Loucy (cell line): Measurements from ENCODE around the gene MED13L.

Experiments used
- H2AFZ ChIP-seq: fragments of 200-600 bp; sonication (generic); 2 replicates; pipeline ENCODE4 v1.6.0; 2016; ENCODE audit warnings: antibody characterized with exemption, mild to moderate bottlenecking, low read length, moderate library complexity
- H3F3A ChIP-seq: fragments of 200-600 bp; 2 replicates; pipeline ENCODE4 v1.6.0; 2016; ENCODE audit warnings: antibody characterized with exemption, low read depth, mild to moderate bottlenecking
- H3K27me3 ChIP-seq: fragments of 200-600 bp; sonication (generic); 2 replicates; pipeline ENCODE4 v1.6.1; 2014; ENCODE audit warnings: low read length, mild to moderate bottlenecking; ENCODE audit not compliant: insufficient read depth, poor library complexity, severe bottlenecking
- H3K36me3 ChIP-seq: fragments of 200-600 bp; sonication (generic); 2 replicates; pipeline ENCODE4 v1.6.1; 2016; ENCODE audit warnings: low read length; ENCODE audit not compliant: insufficient read depth
- H3K4me1 ChIP-seq: fragments of 200-600 bp; sonication (generic); 2 replicates; pipeline ENCODE4 v1.5.1; 2014; ENCODE audit warnings: low read length, mild to moderate bottlenecking; ENCODE audit not compliant: insufficient read depth, poor library complexity, severe bottlenecking
- H3K4me2 ChIP-seq: fragments of 200-600 bp; sonication (generic); 2 replicates; pipeline ENCODE4 v1.6.0; 2014; ENCODE audit warnings: antibody characterized with exemption, low read length, low read depth, mild to moderate bottlenecking; ENCODE audit not compliant: poor library complexity, severe bottlenecking
- H3K4me3 ChIP-seq: fragments of 200-600 bp; sonication (generic); 2 replicates; pipeline ENCODE4 v1.5.1; 2014; ENCODE audit warnings: low read length, mild to moderate bottlenecking, mixed read lengths; ENCODE audit not compliant: poor library complexity, severe bottlenecking
- H3K79me2 ChIP-seq: fragments of 200-600 bp; sonication (generic); 2 replicates; pipeline ENCODE4 v1.6.1; 2014; ENCODE audit warnings: low read length; ENCODE audit not compliant: insufficient read depth
- H3K9ac ChIP-seq: fragments of 200-600 bp; sonication (generic); 2 replicates; pipeline ENCODE4 v1.6.0; 2014; ENCODE audit warnings: mild to moderate bottlenecking, low read depth, low read length, moderate library complexity; ENCODE audit not compliant: poor library complexity, severe bottlenecking
- H3K9me2 ChIP-seq: fragments of 200-600 bp; sonication (generic); replicated peaks from 2 replicates; pipeline ENCODE4 v1.6.1; 2016; ENCODE audit warnings: low read depth, low read length, mixed read lengths
- H3K9me3 ChIP-seq: fragments of 200-600 bp; sonication (generic); 2 replicates; pipeline ENCODE4 v1.6.1; 2014; ENCODE audit warnings: mild to moderate bottlenecking, antibody characterized with exemption, low read length, low read depth; ENCODE audit not compliant: insufficient read depth
- H4K20me1 ChIP-seq: fragments of 200-600 bp; sonication (generic); 2 replicates; pipeline ENCODE4 v1.6.0; 2014; ENCODE audit warnings: antibody characterized with exemption, low read length, mild to moderate bottlenecking; ENCODE audit not compliant: insufficient read depth, poor library complexity, severe bottlenecking
- CTCF ChIP-seq: fragments of 200-600 bp; sonication (generic); conservative IDR thresholded peaks from 2 replicates; pipeline ENCODE4 v1.5.1; 2014; ENCODE audit warnings: mild to moderate bottlenecking, antibody characterized with exemption, low read length
- EZH2phosphoT487 ChIP-seq: fragments of 200-600 bp; IDR thresholded peaks from 2 replicates; pipeline ENCODE4 v1.6.1; 2018; ENCODE audit warnings: antibody characterized with exemption, mild to moderate bottlenecking, moderate library complexity, borderline replicate concordance

MED13L gene

GRCh38 chr12:116046039-116046438, 231.5 kb downstream of the MED13L start:
- H3K27me3 ChIP-seq: no peaks in the 10 kb centered on the region
- H3K36me3 ChIP-seq: no peaks in the 10 kb centered on the region
- TF ChIP-seq EZH2phosphoT487 (no peak), CTCF (no peak)
- no peak overlapping the region for H3K4me2 ChIP-seq
- H3K79me2 ChIP-seq: peaks cover 47% of the 10 kb centered on the region
- H2AFZ ChIP-seq: no peak overlapping the region
- H4K20me1 ChIP-seq: peaks cover 24% of the 10 kb centered on the region
- H3K4me1 ChIP-seq: peaks cover 29% of the 10 kb centered on the region
- no peaks in the 10 kb centered on the region for H3F3A ChIP-seq
- no peaks in the 10 kb centered on the region for H3K9me2 ChIP-seq
- no peaks in the 10 kb centered on the region for H3K9me3 ChIP-seq
- no peak overlapping the region for H3K4me3 ChIP-seq
- no peak overlapping the region for H3K9ac ChIP-seq

DNA sequence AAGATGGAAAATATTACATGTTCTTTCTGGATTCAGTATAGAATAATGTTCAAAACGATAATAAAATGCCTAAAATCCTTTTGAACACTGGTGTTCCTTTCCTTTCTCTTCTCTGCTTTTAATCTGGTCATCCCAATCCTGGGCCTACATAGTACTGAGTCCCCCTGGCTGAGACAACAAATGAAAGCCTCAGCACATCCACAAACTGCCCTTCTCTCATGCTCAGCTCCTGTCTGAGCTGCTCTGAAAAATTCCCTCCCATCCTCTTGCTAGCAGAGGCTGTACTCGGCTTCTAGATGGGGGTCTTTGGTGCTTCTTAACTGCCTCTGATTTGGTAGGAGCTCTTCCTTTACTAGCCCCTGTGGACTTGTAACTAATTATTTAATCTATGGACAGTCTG, 232.3 kb downstream of the MED13L start:
- no peak overlapping the region for H3K4me2 ChIP-seq
- H3K4me1 ChIP-seq: peaks cover 22% of the 10 kb centered on the region

GRCh38 chr12:116043659-116044535, 233.6 kb downstream of the MED13L start:
- H3K9me3 ChIP-seq: no peaks in the 10 kb centered on the region
- H3K4me1 ChIP-seq: peaks cover 12% of the 10 kb centered on the region
- H3K36me3 ChIP-seq: no peaks in the 10 kb centered on the region; the same call in 1 of the 2 replicates
- H3K27me3 ChIP-seq: no peaks in the 10 kb centered on the region
- H3K4me2 ChIP-seq: no peak overlapping the region
- TF ChIP-seq CTCF: no peak
- no peak for TF ChIP-seq EZH2phosphoT487
- H3K4me3 ChIP-seq: no peak overlapping the region
- no peak overlapping the region for H2AFZ ChIP-seq
- no peaks in the 10 kb centered on the region for H3F3A ChIP-seq
- H3K9ac ChIP-seq: no peak overlapping the region
- H4K20me1 ChIP-seq: peaks cover 10% of the 10 kb centered on the region
- H3K9me2 ChIP-seq: no peaks in the 10 kb centered on the region
- peaks cover 45% of the 10 kb centered on the region for H3K79me2 ChIP-seq

More for the DNA sequence above, 232.3 kb downstream of the MED13L start:
- no peak overlapping the region for H3K4me3 ChIP-seq
- H3K9ac ChIP-seq: no peak overlapping the region
- H4K20me1 ChIP-seq: peaks cover 20% of the 10 kb centered on the region
- no peaks in the 10 kb centered on the region for H3K9me3 ChIP-seq
- peaks cover 45% of the 10 kb centered on the region for H3K79me2 ChIP-seq
- H3K36me3 ChIP-seq: no peaks in the 10 kb centered on the region; the same call in 1 of the 2 replicates
- H3K9me2 ChIP-seq: no peaks in the 10 kb centered on the region
- no peak overlapping the region for H2AFZ ChIP-seq
- no peaks in the 10 kb centered on the region for H3K27me3 ChIP-seq
- TF ChIP-seq EZH2phosphoT487 (no peak), CTCF (no peak)
- no peaks in the 10 kb centered on the region for H3F3A ChIP-seq
